Dedifferentiated amniotic fluid mesenchymal stem cell (primary cell): ENCODE data around the gene ANKMY1.

ENCODE experiments used
- DNase-seq: peaks from one replicate; pipeline ENCODE4 v3.0.0-alpha.2; 2016; ENCODE audit errors: extremely low spot score

ANKMY1 gene

DNA sequence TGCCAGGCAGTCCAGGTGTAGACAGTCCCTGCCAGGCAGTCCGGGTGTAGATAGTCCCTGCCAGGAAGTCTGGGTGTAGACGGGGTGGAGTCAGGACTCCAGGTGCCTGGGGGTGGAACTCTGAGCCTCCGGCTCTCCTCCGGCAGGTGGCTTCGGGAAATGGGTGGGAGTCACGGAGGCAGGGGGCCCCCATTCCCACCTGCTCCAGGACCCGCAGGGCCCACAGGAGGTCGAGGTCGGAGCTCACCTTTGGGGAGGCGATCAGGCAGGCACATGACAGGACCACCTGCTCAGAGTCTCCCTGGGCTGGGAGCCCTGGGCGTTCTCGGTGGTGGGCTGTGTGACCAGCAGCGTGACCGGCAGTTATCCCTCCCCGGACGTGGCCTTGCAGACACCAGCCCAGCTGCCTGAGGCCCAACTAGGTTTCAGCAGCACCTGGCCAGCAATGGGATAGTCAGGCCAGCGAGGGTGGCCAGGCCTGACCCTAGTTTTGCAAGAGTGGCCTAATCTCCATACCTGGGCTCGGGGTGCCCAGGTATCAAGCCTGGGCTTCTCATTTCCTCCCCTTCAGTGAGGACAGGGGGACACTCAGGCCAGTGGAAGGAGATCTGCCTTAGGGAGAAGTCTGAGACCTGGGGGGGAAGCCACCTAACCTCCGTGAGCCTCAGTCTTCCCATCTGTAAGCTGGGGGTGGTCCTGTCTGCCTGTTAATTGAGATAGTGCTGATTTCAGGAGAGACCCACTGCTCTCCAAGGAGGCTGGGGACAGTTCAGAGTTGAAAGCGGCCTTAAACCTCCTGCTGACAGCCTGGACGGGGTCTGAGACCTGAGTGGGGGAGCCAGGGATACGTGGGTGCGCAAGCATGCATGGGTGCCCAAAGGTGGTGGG, 109.2 kb downstream of the ANKMY1 start:
- no peak for DNase-seq

DNA sequence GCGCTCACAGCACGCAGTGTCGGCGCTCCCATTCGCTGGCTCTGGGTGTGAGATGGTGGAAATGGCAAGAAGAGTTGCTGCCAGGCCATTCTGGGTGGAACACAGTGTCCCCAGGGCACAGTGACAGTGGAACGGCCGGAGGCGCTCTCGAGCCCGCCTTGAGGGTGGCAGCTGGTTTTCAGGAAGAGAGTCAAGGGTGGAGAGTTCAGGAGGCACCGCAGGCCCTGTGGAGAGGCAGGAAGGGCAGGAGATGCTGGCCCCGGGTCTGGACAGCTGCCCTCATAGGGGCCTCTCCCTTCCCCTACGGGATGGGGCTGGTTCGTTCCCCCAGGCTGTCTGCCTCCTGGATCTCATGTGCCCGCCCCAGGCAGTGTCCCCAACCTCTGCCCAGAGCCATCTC, 109.9 kb downstream of the ANKMY1 start:
- no peak for DNase-seq

DNA sequence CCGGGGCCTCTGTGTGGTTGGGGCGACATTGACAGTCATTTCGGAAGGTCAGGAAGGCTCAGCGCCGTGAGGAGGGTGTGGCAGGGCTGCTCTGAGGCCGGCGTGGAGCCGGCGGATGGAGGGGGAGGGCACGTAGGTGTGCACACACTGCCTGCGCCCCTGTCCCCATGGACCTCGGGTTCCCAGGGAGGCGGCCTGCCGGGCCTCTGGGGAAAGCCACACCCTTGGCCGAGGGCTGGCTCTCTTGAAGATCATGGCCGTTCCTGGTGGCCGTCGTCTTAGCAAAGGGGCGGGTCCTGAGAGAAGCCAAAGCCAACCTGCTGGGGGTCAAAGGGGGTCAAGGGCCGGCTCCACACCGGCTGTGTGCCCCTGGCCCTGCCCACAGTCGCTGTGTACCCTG, 110.5 kb downstream of the ANKMY1 start:
- no peak for DNase-seq

DNA sequence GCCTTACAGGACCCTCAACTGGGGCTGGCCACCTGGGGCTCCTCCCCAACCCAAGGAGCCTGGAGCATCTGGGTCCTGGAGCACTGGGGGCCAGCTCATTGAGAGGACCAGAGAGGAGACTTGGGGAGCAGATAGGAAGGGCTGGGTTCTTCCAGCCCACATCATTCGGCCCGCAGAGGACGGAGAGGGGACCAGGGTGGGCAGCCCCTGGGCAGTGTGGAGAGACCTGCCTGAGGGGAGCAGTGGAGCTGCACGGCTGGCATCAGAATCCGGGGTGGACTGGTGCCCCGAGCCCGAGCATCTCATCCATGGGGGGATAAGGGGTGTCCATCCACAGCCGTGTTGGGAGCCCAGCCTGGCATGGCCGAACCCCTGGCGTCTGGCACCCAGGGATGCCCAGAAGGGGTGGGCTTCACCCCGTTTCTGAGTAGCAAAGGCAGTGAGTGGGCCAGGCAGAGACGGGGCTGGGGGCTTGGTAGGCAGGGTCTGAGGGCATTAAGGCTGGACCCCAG, 111.1 kb downstream of the ANKMY1 start:
- DNase-seq = no peak

DNA sequence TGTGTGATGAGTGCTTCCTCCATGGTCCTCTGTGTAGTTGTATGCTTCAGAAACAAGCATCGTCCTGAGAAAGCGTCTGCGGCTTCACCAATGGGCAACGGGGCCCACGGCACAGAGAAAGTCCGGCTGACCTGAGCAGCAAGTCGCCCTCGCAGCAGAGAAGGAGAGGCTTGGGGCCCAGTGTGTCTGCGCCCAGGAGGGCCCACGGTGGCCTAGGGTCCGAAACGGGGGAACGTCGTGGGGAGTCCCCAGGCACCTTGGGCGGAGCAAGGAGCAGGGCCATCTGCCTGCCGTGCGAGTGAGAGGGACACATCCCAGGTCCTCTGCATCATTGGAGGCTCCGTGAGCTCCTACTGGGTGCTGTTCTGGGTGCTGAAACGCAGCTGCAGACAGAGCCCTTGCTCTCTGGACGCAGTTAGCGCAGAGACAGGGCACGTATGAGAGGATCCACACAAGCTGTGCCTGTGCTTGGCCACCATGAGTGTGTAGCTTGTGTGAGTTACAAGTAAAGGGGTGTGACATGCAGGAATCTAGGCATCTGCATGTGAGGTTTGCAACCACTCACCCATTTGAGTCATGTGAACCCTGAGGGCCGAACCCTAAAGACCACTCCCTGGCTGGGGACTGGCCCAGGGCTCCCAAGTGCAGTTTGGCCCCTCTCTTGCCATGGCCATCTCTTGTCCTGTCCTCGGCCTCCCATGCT, 111.7 kb downstream of the ANKMY1 start:
- DNase-seq = no peak

DNA sequence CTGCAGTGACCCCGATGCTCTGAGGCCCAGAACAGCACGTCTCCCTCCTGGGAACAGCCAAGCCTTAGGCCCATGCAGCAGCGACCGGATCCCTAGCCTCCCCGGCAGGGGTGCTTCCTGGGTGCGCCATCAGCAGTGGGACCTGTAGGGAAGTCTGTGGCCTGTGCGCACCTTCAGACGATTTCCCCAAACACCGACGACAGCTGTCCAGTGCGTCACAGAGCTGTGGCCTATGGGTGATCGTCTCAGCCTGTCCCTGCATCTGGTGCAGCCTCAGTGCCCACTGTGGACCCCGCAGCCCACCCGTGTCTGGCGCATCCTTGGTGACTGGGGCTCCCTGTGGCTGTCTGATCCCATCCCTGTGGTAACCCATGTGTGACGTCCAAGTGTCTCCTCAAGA, 113.3 kb downstream of the ANKMY1 start:
- no peak for DNase-seq

DNA sequence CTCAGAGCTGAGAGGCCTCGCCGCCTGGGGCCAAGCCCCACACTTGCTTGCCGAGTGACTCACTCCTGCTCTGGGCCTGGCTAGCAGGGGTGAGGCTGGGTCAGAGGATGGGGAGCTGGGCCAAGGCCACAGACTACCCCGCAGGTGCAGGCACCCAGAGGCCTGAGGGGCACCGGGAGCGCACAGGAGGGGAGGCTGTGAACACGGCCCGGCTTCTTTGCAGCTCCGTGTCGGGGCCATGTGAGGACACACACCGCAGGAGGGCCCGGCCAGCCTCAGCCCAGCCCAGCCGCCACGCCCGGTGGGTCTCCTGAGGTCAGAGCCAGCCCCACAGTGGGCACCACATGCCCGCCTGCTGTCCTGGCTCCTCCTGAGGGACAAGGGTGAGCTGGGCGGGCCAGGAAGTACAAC, 113.9 kb downstream of the ANKMY1 start:
- DNase-seq = no peak

DNA sequence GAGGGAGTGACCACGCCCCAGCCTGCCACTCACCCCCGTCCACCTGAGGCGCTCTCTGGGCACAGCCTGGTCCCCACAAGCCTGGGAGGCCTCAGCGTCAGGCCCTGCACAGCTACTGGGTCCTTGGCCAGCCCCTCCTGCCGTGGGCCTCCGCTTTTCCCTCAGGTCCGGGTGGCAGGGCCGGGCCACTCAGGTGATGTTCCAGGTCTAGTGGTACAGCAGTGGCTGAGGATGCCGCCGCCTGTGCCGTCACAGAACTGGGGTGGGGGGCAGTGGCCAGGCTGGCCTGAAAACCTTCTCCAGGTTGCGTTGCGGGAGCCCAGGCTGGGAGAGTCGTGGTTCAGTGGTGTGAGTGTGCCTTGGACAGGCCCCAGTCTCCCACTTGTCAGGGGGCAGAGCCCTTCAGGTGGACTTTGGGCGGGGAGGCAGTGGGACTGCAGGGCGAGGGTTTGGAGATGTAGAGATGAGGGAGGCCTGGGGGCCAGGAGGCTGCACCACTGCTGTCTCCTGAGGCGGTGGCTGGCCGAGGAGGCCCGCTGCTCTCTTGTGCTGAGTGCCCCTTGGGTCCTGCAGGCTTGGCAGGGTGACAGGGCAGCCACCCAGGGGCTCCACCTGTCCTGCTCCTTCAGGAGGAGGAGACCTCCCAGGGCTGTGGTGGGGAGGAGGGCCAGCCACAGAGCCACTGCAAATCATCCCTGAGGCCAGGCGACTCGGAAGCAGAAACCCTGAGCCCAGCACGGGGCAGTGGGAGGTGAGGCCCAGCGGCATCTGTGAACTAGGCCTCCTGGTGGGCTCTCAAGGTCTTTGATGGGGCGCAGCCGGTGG, 114.7 kb downstream of the ANKMY1 start:
- DNase-seq = no peak

DNA sequence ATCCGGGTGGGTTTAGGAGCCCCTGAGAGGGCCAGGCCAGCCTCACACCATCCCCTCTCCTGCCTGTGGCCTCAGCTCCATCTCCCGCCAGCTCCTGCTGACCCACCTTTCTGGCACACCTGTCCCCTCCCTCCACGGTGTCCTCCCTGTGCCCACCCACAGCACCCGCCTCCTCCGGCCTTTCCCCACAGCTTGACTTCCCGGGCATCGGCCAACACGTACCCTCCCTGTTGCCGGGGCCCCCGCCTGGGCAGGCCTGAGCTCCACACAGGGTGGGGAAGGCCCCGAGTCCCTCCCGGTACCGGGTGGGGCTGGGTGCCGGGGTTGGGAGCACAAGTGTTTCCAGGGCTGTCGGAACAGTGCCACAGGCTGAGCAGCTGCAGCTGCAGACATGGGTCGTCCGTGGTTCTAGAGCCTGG, 115.8 kb downstream of the ANKMY1 start:
- DNase-seq = no peak

DNA sequence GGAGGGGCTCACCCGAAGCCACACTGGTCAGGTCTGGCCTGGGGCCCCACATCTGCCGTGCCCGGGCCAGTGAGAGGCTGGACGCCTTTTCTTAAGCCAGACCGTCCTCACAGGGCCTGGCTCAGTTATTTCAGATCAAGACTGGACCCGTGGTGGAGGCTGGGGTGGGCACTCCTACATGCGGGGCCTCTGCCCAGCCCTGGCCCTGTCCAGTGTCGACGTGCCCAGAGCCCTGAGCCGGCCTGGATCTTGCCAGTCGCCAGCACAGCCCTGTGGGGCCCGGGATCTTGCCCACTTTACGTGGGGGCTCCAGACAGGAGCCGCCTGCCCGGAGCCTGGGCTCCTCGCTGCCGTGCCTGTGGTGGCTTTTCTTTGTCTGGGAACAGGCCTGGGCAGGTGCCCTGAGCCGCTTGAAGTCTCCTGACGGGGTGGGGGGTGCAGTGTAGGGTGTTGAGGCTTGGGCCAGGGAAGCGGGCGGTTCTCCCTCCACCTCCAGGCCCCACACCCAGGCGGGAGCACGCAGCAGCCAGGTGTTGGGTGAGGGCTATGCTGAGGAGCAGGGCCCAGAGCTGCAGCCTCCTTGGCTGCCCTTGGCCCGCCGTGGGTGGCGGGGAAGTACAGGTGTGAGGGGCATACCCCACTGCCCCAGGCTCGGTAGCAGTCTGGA, 116.3 kb downstream of the ANKMY1 start:
- no peak for DNase-seq

DNA sequence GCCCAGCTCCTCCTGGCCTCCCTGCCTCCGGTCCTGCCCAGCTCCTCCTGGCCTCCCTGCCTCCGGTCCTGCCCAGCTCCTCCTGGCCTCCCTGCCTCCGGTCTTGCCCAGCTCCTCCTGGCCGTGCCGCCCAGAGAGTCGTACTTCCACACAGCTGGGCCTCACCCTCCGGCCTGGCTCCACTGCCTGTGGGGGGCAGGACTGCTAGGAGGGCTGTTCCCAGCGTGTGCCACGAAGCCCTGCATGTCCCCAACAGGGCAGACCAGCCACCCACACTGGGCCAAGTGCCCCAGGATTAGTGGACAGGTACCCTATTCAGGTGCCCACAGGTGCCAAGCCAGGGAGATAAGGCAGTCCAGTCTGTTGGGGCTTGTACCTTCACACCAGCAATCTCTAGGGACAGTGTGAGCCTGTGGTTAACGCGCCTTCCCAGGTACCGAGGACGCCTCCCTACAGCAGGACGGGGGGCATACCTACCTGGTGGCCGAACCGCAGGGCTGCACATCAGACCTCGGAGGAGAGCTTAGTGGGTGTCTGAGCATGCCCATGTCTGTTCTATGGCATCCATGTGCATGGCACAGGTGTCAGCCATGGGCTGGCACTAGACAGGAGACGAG, 117.0 kb downstream of the ANKMY1 start:
- no peak for DNase-seq

DNA sequence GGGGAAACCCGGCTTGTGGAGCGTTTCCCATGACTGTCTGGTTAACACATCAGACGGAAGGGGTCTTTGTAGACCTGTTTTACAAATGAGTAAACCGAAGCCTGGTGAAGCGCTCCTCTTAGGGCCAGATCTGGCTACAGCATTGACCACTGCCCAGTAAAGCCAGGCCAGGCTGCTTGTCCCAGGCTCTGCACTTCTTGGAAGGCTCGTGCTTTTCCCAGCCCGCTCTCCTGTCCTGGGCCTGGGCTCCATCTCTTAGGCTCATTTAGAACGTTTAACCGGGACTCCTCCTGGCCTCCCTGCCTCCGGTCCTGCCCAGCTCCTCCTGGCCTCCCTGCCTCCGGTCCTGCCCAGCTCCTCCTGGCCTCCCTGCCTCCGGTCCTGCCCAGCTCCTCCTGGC, 117.5 kb downstream of the ANKMY1 start:
- DNase-seq = no peak

DNA sequence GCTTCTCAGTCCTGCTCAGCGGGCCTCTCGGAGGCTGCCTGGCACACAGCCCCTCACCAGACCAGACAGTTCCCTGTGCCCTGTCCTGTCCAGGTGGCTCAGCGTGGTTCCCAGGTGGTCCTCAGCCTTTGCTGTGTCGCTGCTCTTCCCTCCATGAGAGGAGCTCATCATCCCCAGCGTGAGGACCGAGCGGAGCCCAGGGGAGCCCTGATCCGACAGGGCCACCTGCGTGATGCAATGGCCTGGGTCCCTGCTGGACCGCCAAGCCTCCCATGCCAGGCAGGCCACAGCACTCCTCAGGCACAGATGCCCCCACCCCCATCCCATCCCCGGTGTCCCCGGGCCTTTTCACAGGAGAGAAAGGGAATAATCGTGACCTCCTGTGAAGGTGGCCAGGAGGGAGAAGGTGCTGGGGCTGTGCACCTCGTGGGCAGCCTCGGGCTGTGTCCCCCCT, 118.1 kb downstream of the ANKMY1 start:
- DNase-seq = no peak

DNA sequence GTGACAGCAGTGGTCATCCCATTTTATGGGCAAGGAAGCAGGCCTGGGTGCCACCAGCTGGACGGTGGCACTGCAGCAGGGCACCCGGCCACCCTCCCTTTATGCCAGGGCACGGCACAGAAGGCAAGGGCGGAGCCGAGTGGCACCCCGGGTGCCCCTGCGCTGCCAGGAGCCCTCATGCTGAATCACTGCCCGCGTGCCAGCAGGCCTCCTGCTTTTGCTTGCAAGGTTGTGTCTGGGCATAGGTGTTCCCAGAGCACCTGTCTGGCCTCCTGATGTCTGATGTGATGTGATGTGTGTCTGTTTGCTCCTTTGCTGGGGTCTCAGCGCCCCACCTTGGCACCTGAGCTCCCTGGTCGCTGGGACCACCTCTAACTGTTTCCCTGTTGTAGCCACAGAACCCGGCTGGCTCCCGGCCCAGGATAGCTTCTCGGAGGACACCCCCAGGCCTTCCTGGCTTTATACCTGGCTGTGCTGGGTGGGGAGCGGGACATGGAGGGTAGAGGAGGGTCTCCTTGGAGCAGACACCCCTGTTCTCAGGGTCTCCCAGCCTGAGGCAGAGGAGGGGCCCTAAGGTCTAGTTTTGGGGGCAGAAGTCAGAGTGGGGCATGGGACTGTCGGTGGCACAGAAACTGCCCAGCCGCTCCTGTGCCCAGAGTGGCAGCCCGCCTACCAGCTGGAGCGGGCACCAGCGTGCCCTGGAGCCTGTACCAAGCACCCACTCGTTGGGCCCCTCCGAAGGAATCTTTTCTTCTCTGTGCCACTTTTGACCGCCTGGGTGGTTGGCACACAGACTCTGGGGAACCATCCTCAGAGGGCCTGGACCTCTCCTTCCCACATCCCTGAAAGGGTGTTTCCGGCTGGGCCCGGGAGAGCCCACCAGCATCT, 118.7 kb downstream of the ANKMY1 start:
- no peak for DNase-seq

DNA sequence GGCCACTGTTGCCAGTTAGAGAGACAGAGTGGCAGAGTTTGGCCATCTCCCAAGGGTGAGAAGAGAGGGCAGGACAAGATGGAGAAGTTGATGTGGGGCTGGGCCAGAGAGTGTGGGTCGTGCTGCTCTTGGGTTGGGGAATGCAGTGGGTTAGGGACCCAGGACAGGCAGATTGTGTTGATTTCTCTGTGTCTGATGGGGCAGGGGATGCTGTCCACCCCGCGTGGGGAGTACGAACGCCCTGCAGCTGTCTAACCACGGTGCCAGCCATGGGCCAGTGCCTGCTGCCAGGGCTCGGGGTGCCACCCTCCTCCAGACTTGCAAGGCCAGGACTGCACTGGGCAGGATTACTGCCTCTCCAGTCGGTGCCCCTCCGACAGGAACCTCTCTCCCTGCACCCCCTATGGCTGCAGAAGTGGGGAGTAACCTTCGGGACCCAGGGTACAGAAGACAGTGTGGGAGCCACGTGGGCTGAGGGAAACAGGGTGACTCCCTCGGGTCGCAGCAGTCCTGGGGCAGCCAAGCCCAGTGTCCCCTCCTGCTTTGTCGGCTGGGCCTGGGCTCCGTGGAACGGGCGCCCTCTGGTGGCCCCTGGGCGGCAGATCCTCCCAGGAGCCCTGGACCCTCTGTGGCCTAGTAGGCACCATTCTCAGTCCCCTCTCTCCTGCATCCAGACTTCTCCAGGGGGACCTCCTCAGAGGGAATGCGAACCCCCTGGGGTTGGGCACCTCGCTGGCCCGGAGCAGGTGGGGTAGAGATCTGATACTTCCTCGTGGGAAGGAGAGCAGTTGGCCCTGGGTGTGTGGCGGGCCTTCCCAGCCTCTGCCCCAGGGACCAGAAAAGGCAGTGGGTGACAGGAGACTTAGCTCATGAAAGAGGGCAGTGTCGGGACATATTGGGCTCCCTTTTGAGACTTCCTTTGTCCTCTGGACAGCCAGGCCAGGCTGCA, 119.7 kb downstream of the ANKMY1 start:
- peak; percentile 37 for DNase-seq

DNA sequence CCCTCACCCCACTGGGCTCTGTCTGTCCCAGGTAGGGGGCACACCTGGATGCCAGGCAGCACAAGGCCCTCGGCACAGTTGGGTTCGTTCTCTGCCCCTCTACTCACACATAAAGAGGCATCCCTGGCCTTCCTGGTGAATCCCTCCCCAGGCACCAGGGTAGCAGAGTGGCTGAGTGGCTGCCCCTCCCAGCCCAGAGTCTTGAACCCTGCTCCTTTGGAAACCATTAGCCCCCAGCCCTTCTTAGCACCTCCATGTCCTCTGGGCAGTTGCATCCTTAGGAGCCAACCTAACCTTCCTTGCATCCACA, 120.3 kb downstream of the ANKMY1 start:
- DNase-seq = no peak

DNA sequence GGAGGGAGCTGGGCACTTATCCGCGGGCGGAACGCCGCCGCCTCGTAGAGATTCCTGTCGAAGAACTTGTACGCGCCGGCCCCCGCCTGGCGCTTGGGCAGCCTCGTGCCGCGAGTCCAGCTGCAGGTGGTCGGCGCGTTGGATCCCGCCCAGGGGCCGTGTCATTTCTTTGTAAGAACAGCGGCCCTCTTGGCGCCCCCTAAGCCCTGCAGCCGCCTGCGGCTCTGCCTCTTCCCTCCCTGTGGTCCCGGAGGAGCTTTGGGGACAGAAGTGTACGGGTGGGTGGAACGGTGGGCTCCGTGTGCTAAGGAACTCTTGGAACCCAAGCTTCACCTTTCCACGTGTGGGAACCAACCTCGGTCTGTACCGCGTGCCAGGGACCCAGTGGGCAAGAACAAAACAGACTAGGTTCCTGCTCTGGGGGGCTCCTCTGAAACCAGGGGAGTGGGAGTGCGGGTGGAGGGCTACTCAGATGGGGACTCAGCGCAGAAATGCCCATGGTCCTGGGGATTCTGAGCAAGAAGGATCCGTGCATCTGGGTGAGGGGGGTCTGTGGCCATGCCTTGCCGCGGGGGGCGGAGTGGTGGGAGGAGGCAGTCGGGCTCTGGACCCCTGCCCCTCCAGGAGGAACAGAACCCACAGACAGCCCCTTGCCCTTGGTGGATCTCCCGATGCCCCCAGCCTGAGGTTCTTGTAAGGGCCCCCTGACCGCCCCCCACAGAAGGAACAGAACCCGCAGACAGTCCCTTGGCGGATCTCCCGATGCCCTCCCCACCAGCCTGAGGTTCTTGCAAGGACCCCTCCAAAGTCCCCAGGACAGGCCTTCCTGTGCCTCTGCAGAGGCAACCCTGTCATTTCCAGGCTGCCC, 120.9 kb downstream of the ANKMY1 start:
- DNase-seq = no peak
